ENCODE results near the gene WWOX.

Gene WWOX

GRCh38 chr16:78192734-78193488, 93.5 kb downstream of the WWOX start:
- no peak for DNase-seq (ENCODE audit: low read depth in 2 of 2, low spot score in 1 of 2)

GRCh38 chr16:78194948-78195347, 95.5 kb downstream of the WWOX start:
- DNase-seq (ENCODE audit: low read depth in 2 of 2, low spot score in 1 of 2) = no peak

- DNase-seq (ENCODE audit: low read depth in 2 of 2, low spot score in 1 of 2) = no peak
Observed at GRCh38 chr16:78195797-78196196, 96.3 kb downstream of the WWOX start.

- no peak for DNase-seq (ENCODE audit: low read depth in 2 of 2, low spot score in 1 of 2)
Observed at GRCh38 chr16:78196502-78196901, 97.0 kb downstream of the WWOX start.

GRCh38 chr16:78198288-78198687, 98.8 kb downstream of the WWOX start:
- no peak for DNase-seq (ENCODE audit: low read depth in 2 of 2, low spot score in 1 of 2)

- no peak for DNase-seq (ENCODE audit: low read depth in 2 of 2, low spot score in 1 of 2)
Observed at GRCh38 chr16:78199325-78200022, 100.0 kb downstream of the WWOX start.

- DNase-seq (ENCODE audit: low read depth in 2 of 2, low spot score in 1 of 2) = no peak
Observed at GRCh38 chr16:78200023-78200389, 100.6 kb downstream of the WWOX start.

GRCh38 chr16:78200623-78201096, 101.2 kb downstream of the WWOX start:
- no peak for DNase-seq (ENCODE audit: low read depth in 2 of 2, low spot score in 1 of 2)

- no peak for DNase-seq (ENCODE audit: low read depth in 2 of 2, low spot score in 1 of 2)
Observed at GRCh38 chr16:78205506-78205905, 106.1 kb downstream of the WWOX start.

GRCh38 chr16:78206623-78207223, 107.3 kb downstream of the WWOX start:
- no peak for DNase-seq (ENCODE audit: low read depth in 2 of 2, low spot score in 1 of 2)

- DNase-seq (ENCODE audit: low read depth in 2 of 2, low spot score in 1 of 2) = no peak
Observed at GRCh38 chr16:78209951-78210661, 110.7 kb downstream of the WWOX start.

GRCh38 chr16:78211020-78211599, 111.7 kb downstream of the WWOX start:
- no peak for DNase-seq (ENCODE audit: low read depth in 2 of 2, low spot score in 1 of 2)

- DNase-seq (ENCODE audit: low read depth in 2 of 2, low spot score in 1 of 2) = no peak
Observed at GRCh38 chr16:78211946-78212345, 112.5 kb downstream of the WWOX start.

- no peak for DNase-seq (ENCODE audit: low read depth in 2 of 2, low spot score in 1 of 2)
Observed at GRCh38 chr16:78212674-78213073, 113.2 kb downstream of the WWOX start.

- no peak for DNase-seq (ENCODE audit: low read depth in 2 of 2, low spot score in 1 of 2)
Observed at GRCh38 chr16:78213751-78214150, 114.3 kb downstream of the WWOX start.

- DNase-seq (ENCODE audit: low read depth in 2 of 2, low spot score in 1 of 2) = no peak
Observed at GRCh38 chr16:78215222-78215621, 115.8 kb downstream of the WWOX start.

- no peak for DNase-seq (ENCODE audit: low read depth in 2 of 2, low spot score in 1 of 2)
Observed at GRCh38 chr16:78216166-78216745, 116.8 kb downstream of the WWOX start.

GRCh38 chr16:78217276-78217675, 117.8 kb downstream of the WWOX start:
- no peak for DNase-seq (ENCODE audit: low read depth in 2 of 2, low spot score in 1 of 2)

GRCh38 chr16:78218279-78218678, 118.8 kb downstream of the WWOX start:
- DNase-seq (ENCODE audit: low read depth in 2 of 2, low spot score in 1 of 2) = no peak

GRCh38 chr16:78218856-78219651, 119.6 kb downstream of the WWOX start:
- no peak for DNase-seq (ENCODE audit: low read depth in 2 of 2, low spot score in 1 of 2)
